GM03348 (cell line): ENCODE data around the gene YBX2.

Experiments used
- DNase-seq: peaks from one replicate; pipeline ENCODE4 v3.0.0; 2012; ENCODE audit warnings: low spot score

The YBX2 gene

GRCh38 chr17:7296189-7296861 is 1.9 kb upstream of the YBX2 start:
- peak; percentile 92 for DNase-seq

- no peak for DNase-seq
These were observed 1.1 kb upstream of the YBX2 start for GRCh38 chr17:7295230-7296180.

- no peak for DNase-seq
These were observed 424 bp downstream of the YBX2 start for GRCh38 chr17:7293816-7294613.

- DNase-seq: no peak
These were observed 1.3 kb downstream of the YBX2 start for GRCh38 chr17:7293159-7293558.

- DNase-seq: no peak
These were observed 1.7 kb downstream of the YBX2 start for GRCh38 chr17:7292729-7293128.

GRCh38 chr17:7292194-7292593 is 2.2 kb downstream of the YBX2 start:
- no peak for DNase-seq

- DNase-seq: no peak
These were observed 3.8 kb downstream of the YBX2 start for GRCh38 chr17:7290685-7291084.

- DNase-seq: no peak
These were observed 4.3 kb downstream of the YBX2 start for GRCh38 chr17:7290166-7290565.

- DNase-seq: no peak
These were observed 5.0 kb downstream of the YBX2 start for GRCh38 chr17:7289256-7290032.

GRCh38 chr17:7285679-7286078 is 8.8 kb downstream of the YBX2 start:
- DNase-seq: peak; percentile 0

- no peak for DNase-seq
These were observed 9.5 kb downstream of the YBX2 start for GRCh38 chr17:7284911-7285310.

GRCh38 chr17:7283471-7284216 is 10.8 kb downstream of the YBX2 start:
- DNase-seq: no peak

- DNase-seq: peak; percentile 15
These were observed 11.6 kb downstream of the YBX2 start for GRCh38 chr17:7282752-7283321.

GRCh38 chr17:7281953-7282751 is 12.3 kb downstream of the YBX2 start:
- DNase-seq: peak; percentile 1

- DNase-seq: peak; percentile 96
These were observed 13.1 kb downstream of the YBX2 start, which contains the start of gene SLC2A4 for GRCh38 chr17:7281074-7281952. Gene SLC2A4 (plus strand): TSS chr17:7281718. CDS start chr17:7281935, 217 bp downstream.

- peak; percentile 91 for DNase-seq
These were observed 13.8 kb downstream of the YBX2 start for GRCh38 chr17:7280519-7281073.

GRCh38 chr17:7279448-7279847 is 15.0 kb downstream of the YBX2 start:
- no peak for DNase-seq

- no peak for DNase-seq
These were observed 27.7 kb downstream of the YBX2 start for GRCh38 chr17:7266784-7267183.

- DNase-seq: no peak
These were observed 30.7 kb downstream of the YBX2 start for GRCh38 chr17:7263801-7264078.
